ENCODE measurements around the gene ZNF217. TPM values are rescaled to one million over a fixed set of nuclear protein-coding genes. Genes with fewer than 3 reads are reported as not detected.

The ZNF217 gene
- total and polyA plus RNA-seq, 9 of the 15 experiments (the other 6 are each of a cell fraction or from before 2014, with no cell fraction given): 3.0 to 41.8 (median 16.8) TPM

DNA sequence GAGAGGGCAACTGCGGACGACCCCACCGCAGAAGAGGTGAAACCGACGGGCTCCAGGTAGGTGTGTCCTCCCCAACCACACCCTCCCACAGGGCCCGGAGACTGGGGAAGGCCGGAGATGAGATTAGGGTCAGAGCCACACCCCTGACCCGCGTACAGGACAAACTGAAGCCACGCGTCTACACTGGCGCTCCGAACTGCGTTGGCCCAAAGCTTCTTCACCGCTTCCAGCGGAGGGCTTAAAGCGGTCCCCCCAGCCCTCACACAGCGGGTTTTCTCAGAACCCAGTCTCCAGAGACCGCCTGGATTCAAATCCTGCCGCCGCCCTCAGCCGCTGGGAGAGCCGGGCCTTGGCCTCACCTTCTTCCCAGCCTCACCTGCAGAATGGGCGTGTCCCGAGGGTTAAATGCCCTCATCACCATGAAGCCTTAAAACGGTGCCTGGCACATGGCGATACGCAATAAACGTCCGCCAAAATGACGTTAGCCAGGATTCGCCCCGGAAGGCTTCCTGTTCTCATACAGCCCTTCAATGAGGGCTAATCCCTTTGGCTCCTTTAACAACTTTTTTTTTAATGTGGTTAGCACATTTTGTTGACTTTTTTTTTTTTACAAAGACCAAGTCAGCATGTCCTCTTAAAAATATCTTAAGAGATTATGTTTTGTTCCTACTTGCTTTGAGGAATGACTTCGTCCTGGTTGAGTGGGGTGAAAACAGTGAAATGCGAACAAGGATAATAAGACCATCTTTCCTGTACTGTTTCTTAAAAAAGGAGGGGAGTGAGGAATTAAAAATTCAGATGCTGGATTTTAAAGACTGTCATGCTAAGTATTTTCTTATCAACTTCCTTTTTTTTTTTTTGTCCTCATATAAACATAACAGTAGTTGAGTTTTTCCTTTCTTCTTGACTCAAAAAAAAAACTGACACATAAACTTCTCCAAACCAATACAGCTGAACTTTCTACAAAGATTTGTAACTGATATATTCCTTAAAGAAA lies 15.1 kb upstream of the ZNF217 start (continued):
- TF ChIP-seq, protein P1, sequence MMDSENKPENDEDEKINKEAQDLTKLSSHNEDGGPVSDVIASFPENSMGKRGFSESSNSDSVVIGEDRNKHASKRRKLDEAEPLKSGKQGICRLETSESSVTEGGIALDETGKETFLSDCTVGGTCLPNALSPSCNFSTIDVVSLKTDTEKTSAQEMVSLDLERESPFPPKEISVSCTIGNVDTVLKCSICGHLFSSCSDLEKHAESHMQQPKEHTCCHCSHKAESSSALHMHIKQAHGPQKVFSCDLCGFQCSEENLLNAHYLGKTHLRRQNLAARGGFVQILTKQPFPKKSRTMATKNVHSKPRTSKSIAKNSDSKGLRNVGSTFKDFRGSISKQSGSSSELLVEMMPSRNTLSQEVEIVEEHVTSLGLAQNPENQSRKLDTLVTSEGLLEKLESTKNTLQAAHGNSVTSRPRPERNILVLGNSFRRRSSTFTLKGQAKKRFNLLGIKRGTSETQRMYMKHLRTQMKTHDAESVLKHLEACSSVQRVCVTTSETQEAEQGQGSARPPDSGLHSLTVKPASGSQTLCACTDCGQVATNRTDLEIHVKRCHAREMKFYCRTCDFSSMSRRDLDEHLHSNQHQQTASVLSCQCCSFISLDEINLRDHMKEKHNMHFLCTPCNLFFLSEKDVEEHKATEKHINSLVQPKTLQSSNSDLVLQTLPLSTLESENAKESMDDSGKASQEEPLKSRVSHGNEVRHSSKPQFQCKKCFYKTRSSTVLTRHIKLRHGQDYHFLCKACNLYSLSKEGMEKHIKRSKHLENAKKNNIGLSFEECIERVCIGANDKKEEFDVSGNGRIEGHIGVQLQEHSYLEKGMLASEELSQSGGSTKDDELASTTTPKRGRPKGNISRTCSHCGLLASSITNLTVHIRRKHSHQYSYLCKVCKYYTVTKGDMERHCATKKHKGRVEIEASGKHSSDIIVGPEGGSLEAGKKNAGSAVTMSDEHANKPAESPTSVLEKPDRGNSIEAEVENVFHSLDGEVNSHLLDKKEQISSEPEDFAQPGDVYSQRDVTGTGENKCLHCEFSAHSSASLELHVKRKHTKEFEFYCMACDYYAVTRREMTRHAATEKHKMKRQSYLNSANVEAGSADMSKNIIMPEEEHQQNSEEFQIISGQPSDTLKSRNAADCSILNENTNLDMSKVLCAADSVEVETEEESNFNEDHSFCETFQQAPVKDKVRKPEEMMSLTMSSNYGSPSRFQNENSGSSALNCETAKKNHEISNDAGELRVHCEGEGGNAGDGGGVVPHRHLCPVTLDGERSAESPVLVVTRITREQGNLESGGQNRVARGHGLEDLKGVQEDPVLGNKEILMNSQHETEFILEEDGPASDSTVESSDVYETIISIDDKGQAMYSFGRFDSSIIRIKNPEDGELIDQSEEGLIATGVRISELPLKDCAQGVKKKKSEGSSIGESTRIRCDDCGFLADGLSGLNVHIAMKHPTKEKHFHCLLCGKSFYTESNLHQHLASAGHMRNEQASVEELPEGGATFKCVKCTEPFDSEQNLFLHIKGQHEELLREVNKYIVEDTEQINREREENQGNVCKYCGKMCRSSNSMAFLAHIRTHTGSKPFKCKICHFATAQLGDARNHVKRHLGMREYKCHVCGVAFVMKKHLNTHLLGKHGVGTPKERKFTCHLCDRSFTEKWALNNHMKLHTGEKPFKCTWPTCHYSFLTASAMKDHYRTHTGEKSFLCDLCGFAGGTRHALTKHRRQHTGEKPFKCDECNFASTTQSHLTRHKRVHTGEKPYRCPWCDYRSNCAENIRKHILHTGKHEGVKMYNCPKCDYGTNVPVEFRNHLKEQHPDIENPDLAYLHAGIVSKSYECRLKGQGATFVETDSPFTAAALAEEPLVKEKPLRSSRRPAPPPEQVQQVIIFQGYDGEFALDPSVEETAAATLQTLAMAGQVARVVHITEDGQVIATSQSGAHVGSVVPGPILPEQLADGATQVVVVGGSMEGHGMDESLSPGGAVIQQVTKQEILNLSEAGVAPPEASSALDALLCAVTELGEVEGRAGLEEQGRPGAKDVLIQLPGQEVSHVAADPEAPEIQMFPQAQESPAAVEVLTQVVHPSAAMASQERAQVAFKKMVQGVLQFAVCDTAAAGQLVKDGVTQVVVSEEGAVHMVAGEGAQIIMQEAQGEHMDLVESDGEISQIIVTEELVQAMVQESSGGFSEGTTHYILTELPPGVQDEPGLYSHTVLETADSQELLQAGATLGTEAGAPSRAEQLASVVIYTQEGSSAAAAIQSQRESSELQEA (IDR thresholded peaks at IDR 0.05; ENCODE audit: low read depth): no peak
- 0 out of 2 replicates have a peak, but pooled peaks have one; percentile 42 for TF ChIP-seq HMBOX1 (IDR thresholded peaks at IDR 0.05)
- no peak for TF ChIP-seq PHB2 (IDR thresholded peaks at IDR 0.05; ENCODE audit: low read depth)
- no peak for TF ChIP-seq KAT8 (IDR thresholded peaks at IDR 0.05; ENCODE audit: low read depth)
- no peak for TF ChIP-seq E4F1 (CRISPR knock-in tag; IDR thresholded peaks at IDR 0.05; ENCODE audit: borderline replicate concordance)
- TF ChIP-seq PTTG1 (tag; IDR thresholded peaks at IDR 0.05; ENCODE audit: low read depth): no peak
- no peak for TF ChIP-seq ARID2 (IDR thresholded peaks at IDR 0.05)
- no peak for TF ChIP-seq MED1 (CRISPR knock-in tag; IDR thresholded peaks at IDR 0.05; ENCODE audit: borderline replicate concordance)
- no peak for TF ChIP-seq SMARCA5 (IDR thresholded peaks at IDR 0.05)
- TF ChIP-seq RCOR1 (IDR thresholded peaks at IDR 0.05; ENCODE audit: borderline replicate concordance in 1 of 2, low read depth in 2 of 2, low read length in 2 of 2): peak in 1 of 2 experiments; percentile 58; a peak in 1 of 4 replicates
- no peak for TF ChIP-seq CHD2 (IDR thresholded peaks at IDR 0.05; ENCODE audit: low read depth, low read length)
- no peak for TF ChIP-seq ZNF408 (CRISPR knock-in tag; IDR thresholded peaks at IDR 0.05; ENCODE audit: low read depth)
- TF ChIP-seq FOSL1 (tag; conservative IDR thresholded peaks at IDR 0.05): peak; percentile 32; the same call in 1 of the 2 replicates
- no peak for TF ChIP-seq NCOA6 (IDR thresholded peaks at IDR 0.05)
- TF ChIP-seq RBM34 (IDR thresholded peaks at IDR 0.05; ENCODE audit: borderline replicate concordance, insufficient read depth, low read length): no peak
- TF ChIP-seq TRIM28 (IDR thresholded peaks at IDR 0.05): no peak
